Stimulated activated CD8-positive, alpha-beta memory T cell treated with anti-CD3 and anti-CD28 coated beads, Interleukin-2, amount 100 ng/mL, for 48 hours (primary cell): ENCODE measurements around the gene RPP25.

Source experiments
- DNase-seq, 2 donors: peaks; one replicate each; pipeline ENCODE4 v3.0.0-alpha.2; 2020; ENCODE audit warnings: low read depth in 2 of 2

The RPP25 gene, protein sequence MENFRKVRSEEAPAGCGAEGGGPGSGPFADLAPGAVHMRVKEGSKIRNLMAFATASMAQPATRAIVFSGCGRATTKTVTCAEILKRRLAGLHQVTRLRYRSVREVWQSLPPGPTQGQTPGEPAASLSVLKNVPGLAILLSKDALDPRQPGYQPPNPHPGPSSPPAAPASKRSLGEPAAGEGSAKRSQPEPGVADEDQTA

DNA sequence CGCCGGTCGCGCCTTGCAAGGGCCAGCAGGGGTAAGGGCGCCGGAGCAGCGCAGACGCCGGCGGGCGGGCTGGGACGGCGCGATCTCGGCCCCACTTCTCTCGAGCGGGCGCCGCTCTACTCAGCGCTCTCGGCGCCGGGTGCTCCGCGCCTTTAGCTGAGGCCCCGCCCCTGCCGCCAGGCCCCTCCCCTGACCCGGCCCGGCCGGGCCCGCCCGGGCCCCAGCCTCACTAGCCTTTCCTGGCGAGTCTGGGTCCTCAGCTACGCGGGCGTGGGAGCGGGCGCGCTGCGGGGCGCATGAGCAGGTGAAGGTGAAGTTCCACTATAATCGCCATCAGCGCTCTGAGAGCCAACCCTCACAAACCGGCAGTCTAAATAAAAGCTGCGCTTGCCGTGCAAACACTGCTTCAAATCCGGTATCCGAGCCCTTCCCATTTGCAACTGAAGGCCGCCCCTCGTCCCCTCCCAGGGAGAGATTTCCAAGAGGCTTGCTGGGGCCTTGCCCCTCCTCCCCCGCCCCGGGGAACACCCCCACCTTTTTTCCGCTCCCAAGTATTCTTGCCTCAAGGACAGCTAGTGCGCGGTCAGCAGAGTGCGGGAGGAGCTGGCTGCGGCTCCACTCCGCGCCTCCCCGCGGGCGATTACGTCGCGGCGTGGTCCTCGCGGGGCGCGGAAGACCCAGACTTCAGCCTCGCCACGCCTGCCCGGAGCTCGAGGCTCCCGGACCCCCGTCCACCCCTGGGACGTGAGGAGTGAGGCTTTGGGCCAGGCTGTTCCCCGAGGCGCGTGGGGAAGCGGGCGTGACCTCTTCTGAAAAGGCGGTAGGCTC, at the start of gene RPP25:
TSS of gene RPP25 (minus strand) at position 125 of the 828 bp plus-strand sequence. CDS start 189 bp downstream, outside the sequence.
- peak; percentile 67 to 73 for DNase-seq

DNA sequence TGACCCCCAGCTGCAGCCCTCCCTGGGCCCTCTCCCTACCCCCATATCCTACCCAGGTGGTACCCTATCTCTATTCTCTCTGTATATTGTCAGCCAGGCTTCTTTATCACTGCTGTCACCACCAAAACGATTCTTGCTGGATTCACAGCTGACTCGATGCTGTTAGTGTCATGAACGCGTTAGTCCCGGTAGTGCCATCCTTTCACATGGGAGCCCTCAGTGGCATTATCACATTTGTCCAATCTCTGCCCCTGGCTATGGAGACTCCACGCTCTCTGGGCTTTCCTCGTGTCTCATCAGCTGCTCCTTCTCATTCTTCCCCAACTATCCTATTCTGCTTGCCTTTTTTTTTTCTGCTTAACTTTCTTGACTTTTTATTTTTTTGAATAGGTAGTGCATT, 45.8 kb upstream of the RPP25 start:
- no peak for DNase-seq

DNA sequence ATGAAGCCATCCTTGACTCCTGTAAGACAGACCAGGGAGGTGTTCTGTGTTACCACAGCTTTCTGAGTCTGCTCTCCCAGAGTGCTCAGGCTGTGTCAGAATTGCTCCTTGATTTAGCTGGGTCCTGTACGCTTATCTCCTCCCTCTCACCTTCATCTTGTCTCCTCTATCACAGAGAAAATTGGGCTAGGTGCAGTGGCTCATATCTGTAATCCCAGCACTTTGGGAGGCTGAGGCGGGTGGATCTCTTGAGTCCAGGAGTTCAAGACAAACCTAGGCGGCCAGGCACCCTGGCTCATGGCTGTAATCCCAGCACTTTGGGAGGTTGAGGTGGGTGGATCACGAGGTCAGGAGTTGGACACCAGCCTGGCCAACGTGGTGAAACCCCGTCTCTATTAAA, 44.7 kb upstream of the RPP25 start:
- DNase-seq, result no peak

DNA sequence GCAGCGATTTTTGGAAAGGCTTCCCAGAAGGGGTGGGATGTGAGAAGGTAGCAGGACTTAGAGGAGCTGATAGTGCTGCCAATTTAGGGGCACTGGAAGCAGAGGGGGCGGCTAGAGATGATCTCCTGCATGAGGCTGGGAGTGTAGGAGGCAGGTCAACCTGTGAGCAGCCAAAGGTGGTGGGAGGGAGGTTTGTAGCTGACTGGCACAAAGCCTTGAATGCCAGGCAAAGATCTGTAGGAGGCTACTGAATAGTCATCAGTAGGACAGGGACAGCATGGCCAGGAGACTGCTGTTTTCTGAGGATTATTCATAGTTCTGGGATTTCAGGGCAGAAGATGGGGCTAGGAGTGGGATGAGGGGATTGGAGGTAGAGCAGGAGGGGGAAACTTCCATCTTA, 41.0 kb upstream of the RPP25 start:
- no peak for DNase-seq

DNA sequence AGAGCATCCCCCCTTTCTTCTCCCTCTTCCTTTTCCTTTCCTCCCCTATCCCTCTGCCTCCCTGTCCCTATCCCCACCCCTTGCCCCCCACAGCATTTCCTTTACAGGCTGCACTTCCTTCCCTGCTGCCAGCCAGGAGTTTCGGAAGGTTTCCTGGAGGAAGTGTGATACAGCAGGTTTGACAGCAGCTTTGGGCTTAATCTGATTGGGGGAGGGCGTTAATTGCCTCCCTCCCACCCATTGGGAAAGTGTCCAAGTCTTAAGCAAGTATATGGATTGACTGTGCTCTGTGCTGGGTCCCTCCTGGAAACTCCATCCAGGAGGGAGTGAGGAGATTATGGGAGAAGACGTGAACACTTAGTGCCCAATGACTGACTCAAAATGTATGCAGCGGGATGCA, 40.6 kb upstream of the RPP25 start:
- DNase-seq, result no peak

DNA sequence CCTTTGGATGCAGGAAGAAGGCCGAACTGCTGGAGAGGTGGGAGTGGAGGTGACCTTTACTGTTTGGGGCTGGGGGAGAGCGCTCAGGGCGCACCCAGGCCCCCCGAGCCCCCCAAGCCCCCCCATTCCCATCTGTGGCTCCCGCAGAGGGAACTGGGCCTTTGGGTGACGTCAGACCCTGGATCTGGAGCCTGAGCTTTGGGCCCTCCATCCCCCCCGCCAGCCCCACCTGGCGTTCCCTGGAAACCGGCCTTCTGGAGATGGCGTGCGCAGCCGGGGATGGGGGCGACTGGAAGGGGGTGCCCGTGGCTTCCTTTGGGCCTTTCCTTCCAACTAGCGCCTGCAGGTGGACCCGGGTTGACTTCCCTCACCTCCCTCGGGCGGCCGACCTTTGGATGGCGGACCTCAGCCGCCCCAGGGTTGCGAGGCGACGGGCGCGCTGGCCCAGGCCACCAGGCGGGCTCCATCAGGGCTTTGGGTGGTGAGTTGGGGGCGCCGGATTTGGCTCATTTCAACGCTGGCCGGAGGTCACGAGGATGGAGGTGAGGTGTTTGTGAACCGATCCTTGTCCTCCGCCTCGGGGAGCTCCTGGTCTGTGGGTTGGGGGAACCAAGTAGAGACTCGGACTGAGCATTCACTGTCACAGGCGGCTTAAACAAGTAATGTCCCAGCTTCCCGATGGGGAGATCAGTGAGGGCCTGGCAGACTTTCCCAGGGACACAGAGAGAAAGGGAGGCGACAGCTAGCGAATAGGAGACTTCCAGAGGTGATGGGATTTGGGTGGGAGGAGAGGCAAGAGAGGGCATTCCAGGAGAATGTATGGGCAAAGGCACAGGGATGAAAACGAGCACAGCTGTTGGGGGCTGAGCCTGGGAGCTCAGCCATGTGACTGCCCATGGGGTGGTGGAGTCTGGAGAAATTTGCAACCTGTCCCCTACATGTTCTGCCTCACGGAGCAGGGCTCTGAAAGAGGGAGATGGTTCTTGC, 39.5 kb upstream of the RPP25 start:
- no peak for DNase-seq

DNA sequence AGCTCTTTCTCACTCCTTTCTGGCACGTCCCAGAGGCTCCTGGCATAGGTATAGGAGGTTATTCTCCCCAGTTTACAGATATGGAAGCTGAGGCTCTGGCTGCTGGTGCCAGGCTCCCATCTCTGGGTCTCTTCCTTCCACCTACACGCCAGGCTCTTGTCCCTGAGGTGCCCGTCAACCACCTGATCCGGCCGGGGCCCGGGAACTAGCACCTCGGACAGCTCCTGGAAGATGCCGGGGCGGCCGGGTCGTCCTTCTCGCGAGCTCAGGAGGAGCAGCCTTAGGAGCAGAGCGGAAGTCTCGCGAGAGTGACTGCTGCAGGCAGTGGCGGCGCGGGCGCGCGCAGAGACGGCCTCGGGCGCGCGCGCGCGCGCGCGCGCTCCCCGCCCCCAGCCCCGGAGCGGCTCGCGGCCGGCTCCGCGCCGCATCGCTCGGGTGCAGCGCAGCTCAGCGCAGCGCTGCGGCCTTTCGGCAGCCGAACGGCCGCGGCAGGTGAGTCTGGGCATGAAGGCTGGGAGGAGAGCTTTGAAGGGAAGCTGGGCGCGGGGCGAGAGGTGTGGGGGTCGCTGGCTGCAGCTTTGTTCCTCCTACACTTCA, 38.7 kb upstream of the RPP25 start, which contains the start of gene SCAMP5:
TSS of gene SCAMP5 (plus strand) at position 382 of the 597 bp plus-strand sequence. CDS start 16,277 bp downstream, outside the sequence.
- DNase-seq, result peak; percentile 87

DNA sequence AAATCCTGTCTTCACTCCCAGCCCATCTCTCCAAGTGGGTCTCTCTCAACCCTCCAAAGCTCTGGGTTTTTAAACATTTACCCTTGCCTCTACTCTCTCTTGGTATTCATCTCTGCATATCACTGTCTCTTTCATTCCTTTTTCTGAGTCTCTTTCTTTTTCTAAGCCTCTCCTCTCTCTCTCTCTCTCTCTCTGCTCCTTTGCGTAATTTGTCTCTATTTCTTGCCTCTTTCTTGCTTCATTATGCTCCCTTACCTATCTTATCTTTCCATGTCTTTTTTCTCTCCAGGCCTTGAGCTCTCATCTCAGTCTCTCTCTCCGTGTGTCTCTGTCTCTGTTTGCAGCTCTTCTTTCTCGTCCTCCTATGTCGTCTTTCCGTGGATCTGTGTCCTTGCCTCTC, 38.1 kb upstream of the RPP25 start:
- DNase-seq, result no peak

DNA sequence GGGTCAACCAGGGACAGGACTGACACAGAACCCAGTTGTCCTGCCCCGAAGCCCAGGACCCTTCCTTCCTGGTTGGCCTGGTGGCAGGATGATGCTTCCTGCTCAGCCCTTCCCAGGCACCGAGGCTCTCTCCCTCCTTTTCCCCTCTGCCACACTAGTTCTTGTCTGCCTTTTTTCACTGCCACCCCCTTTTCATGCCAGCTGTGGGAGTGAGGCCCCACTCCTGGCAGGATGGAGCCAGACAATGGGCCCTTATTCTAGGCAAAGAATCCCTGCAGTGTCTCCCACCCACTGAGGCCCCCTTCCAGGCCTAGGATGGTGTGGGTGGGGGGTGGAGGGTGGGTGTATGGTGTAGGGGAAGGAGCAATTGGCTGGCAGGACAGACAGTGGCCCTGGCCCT, 37.7 kb upstream of the RPP25 start:
- DNase-seq, result no peak

DNA sequence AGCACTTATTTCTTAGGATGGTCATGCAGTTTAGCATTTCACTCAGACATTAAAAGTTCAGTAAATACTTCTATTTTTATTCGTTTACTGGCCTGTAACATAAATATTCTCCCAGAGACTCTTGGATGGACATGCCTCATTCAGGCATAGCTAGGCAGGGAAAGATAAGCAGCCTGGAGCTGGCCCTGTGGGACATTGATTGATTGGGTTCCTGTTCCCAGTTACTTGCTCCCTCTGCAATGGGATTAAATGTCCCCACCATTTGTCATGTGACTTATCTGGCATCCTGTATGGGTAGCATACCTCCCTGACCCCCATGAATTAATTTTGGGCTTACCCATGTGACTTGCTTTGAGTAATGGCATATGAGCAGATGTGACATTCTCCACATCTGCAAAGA, 36.0 kb upstream of the RPP25 start:
- no peak for DNase-seq

DNA sequence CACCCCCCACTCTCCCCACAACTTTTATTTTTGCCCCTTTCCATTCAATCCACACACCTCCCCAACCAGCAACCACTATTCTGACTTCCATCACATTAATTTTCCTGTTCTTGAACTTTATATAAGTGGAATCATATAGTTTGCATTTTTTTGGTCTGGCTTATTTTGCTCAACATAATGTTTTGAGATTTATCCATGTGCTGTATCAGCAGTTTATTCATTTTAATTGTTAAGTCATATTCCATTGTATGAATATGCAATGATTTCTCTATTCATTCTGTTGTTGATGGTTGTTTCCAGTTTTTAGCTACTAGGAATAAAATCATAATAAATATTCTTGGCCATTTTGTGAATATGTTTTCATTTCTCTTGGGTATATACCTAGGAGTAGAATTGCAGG, 33.0 kb upstream of the RPP25 start:
- no peak for DNase-seq

DNA sequence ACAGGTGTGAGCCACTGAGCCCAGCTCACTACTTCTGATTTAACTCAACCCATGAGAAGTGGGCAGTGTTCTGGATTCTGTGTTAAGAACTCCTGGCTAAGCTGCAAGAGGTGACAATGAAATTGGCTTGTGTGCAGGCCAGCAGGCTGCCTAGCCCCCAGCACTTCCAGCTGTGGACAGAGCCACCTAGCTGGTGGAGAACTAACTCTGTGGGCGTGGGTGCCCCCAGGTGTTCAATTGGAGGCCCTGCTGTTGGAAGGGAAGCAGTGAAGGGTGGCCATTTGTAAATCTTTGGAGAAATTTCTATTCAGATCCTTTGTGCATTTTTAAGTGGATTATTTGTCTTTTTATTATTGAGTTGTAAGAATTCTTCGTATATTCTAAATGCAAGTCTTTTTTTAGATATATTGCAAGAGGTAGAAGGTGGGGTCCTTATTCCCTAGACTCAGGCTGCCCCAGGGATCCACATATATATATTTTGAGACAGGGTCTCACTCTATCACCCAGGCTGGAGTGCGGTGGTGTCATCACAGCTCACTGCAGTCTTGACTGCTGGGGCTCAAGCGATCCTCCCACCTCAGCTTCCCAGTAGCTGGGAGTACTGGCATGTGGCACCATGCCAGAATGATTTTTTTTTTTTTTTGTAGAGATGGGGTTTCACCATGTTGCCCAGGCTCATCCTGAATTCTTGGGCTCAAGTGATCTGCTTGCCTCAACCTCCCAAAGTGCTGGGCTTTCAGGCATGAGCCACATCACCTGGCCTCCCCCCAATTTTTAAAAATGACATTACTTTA, 31.6 kb upstream of the RPP25 start:
- DNase-seq, result peak in 1 of 2 donors; percentile 30

DNA sequence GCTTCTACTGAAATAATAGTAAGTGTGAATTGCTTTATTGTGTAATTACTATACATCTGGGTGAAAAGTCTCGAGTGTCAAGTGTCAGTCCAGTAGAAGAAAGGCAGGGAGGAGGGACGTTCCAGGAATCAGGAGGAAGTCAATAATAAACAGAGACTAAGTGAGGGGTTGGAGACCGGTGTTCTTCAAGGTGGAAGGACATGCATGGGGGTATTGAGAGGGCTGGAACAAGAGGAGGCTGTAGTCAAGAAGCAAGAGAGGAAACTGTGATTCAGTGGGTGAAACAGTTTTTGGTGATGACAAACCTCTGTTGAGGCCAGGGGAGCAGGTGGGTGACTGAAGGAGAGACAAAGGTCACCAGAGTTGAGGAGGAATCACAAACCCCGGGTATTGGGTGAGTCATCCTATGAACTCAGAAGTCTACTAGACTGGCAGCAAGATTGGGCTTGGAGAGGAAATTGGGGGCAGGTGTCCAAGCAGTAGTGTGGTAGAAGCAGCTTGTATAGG, 27.2 kb upstream of the RPP25 start:
- peak; percentile 37 to 48 for DNase-seq

DNA sequence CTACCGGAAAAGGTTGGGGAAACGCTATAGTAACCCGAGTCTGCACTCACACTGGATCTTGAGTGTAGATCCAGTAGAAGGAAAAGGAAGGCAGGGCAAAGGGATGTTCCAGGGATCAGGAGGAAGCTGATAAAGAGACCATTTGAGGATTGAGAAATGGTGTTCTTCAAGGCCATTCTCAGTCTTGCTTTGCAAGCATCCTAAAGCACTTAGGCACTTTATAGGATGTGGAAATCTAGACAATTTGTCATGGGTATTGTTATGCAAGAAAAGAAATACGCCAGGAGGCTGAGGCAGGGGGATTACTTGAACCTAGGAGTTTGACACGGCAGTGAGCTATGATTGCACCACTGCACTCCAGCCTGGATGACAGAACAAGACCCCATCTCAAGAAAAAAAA, 25.6 kb upstream of the RPP25 start:
- no peak for DNase-seq

DNA sequence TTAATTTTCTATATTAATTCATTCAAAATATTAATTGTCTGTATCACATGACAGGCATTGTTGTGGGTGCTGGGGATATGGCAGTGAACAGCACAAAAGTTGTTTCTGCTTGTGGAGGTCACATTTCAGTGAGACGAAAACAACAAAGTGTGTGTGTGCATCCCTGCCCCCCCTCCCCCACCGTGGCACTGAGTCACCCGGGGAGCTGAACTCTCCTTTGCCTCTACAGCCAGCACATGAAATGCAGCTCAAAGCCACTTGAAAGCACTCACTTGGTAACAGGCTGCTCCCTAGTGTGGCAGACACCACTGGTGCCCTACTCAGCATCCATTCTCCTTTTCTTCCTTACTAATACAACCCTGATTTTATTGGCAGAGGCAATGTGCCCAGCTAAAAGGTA, 21.9 kb upstream of the RPP25 start:
- DNase-seq, result peak; percentile 52 to 68

DNA sequence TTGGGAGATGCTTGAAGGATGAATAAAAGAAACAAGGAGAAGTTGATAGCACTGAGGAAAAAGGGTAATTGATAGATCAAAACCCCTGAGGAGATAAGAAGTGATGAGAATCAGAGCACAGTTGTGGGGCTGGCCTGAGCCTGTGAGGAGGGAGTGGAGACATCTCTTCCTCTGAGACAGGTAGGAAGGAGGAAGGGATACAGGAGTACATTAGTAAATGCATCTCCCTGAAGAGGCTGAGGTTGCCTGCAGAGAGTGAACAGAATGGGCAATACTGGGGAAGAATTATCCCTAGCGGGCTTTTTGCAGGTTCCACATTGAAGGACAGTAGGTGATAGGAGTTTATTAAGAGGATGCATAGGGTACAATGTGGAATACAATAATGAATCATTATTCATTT, 21.5 kb upstream of the RPP25 start:
- DNase-seq, result no peak

DNA sequence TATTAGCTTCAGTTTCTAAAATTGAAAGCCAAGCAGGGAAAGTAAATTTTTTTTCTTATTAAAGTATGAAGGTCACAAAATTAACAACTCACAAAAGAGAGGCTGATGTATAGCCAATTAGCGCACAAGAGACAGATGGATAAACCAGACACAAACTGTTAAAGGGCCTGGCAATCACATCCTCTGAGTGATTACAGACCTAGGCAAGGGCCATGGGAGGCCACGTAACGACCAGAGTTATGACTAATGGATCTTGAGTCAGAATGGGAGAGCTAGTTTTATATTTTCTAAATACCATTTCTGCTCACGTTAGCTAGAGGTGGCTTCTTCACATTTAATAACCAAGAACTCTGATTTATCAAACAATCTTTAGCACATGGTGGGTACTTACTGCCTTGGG, 21.0 kb upstream of the RPP25 start:
- DNase-seq, result no peak

DNA sequence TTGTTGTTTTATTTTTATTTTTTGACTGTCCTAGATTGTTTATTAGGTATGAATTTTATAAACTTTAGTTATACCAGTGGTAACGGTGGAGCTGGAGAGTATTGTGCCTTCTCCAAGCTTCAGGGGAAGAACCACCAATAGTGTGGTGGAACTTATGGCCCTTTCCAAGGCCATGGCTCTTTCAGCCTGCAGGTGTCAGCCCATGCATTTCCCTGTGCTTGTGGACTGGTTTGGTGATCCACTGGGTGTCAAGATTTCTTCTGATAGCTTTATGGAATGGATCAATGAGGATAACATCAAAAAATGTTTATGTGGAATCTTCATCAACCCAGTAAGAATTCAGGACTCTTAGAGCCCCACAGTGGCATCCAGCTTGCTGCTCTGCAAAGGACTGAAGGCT, 19.6 kb upstream of the RPP25 start:
- DNase-seq, result no peak

DNA sequence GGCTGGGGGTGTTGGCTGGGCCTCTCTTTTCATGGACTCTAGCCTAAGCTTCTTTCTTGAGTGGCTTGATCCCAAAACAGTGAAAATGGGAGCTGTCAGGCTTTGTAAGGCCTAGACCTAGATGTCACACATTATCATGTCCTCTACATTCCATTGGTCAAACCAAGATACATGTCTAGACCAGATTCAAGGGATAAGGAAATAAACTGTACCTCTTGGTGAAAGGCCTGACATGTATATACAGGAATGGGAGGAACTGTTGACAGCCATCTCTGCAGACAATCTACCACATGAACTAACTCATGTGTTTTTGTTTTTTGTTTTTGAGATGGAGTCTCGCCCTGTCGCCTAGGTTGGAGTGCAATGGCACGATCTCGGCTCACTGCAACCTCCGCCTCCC, 11.1 kb upstream of the RPP25 start:
- DNase-seq, result no peak

DNA sequence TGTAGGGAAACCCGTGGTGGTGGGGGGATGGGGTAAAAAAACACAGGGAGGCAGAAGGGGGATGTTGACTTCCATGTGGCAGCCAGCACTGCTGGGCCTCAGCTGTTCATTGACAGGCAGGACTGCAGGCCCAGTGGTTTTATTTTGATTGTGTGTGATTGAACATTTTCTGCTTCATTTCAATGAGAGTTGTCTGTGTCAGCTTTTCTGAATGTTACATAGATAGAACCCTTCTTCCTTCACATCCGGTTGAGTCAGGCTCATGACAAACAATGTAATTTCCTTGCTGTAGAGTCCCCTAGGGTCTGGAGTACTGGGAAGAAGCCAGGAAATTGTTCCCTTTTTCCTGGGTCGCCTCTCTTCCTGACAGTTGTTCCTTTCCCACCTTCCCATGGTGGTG, 8.2 kb upstream of the RPP25 start:
- no peak for DNase-seq

DNA sequence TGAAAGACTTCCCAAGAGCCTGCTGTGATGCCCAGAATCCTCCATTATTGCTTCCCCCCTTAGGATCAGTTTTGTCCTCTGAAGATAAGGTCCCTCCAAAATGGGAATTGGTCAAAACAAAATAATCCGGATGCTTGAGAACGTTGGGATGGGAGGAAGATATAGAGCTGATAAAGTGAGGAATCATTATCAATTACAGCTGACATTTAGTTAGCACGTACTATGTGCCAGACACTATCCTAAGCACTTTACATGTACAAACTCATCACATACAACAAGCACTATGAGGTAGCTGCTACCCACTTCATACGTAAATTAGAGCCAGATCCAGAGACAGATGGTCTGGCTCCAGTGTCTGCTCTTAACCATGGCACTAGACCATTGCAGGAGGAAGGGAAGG, 6.6 kb upstream of the RPP25 start:
- DNase-seq, result no peak
